GM21737 (cell line): ENCODE results near the gene GCNT3.
"Not testable (repeated sequence)": the region's sequence is repeated elsewhere in the genome, so short reads cannot be mapped to it uniquely, and the experiment has no call there.

Experiments
- ATAC-seq: cut with Tn5 transposase; IDR thresholded peaks from one replicate; pipeline ENCODE4 v1.9.1; 2021; ENCODE audit warnings: mild to moderate bottlenecking, moderate library complexity; ENCODE audit not compliant: unreplicated experiment

The GCNT3 gene

GRCh38 chr15:59616379-59616778 is 4.8 kb downstream of the GCNT3 start:
- ATAC-seq, result no peak

- no peak for ATAC-seq
Observed at GRCh38 chr15:59618406-59618805, 6.8 kb downstream of the GCNT3 start.

GRCh38 chr15:59622289-59622688 is 10.7 kb downstream of the GCNT3 start:
- ATAC-seq, result no peak

- no peak for ATAC-seq
Observed at GRCh38 chr15:59632714-59633113, 21.1 kb downstream of the GCNT3 start.

GRCh38 chr15:59636184-59636583 is 24.6 kb downstream of the GCNT3 start:
- no peak for ATAC-seq

GRCh38 chr15:59637507-59637906 is 25.9 kb downstream of the GCNT3 start:
- ATAC-seq, result not testable (repeated sequence)

GRCh38 chr15:59642351-59642750 is 30.8 kb downstream of the GCNT3 start:
- ATAC-seq, result no peak

GRCh38 chr15:59644756-59645155 is 33.2 kb downstream of the GCNT3 start:
- no peak for ATAC-seq

GRCh38 chr15:59645812-59646211 is 34.2 kb downstream of the GCNT3 start:
- ATAC-seq, result not testable (repeated sequence)

- ATAC-seq, result no peak
Observed at GRCh38 chr15:59646277-59646676, 34.7 kb downstream of the GCNT3 start.

- no peak for ATAC-seq
Observed at GRCh38 chr15:59647085-59647484, 35.5 kb downstream of the GCNT3 start.

GRCh38 chr15:59649603-59650002 is 38.0 kb downstream of the GCNT3 start:
- ATAC-seq, result no peak

- ATAC-seq, result no peak
Observed at GRCh38 chr15:59654046-59654445, 42.5 kb downstream of the GCNT3 start.

GRCh38 chr15:59656897-59657634 is 45.5 kb downstream of the GCNT3 start, which contains the start of gene GTF2A2:
Gene GTF2A2 (minus strand): TSS chr15:59657515. CDS start chr15:59652277, 5,238 bp downstream.
- peak; percentile 98 for ATAC-seq

GRCh38 chr15:59657635-59658125 is 46.1 kb downstream of the GCNT3 start:
- ATAC-seq, result peak; percentile 4

- no peak for ATAC-seq
Observed at GRCh38 chr15:59659366-59659765, 47.8 kb downstream of the GCNT3 start.

GRCh38 chr15:59662260-59662659 is 50.7 kb downstream of the GCNT3 start:
- no peak for ATAC-seq

- ATAC-seq, result no peak
Observed at GRCh38 chr15:59668556-59668955, 57.0 kb downstream of the GCNT3 start.
